Activated CD4-positive, alpha-beta T cell treated with anti-CD3 and anti-CD28 coated beads, Interleukin-2, Interleukin-4, amounts not matched to agents 100 ng/mL and 50 ng/mL, durations not matched to agents 16 hours and 8 hours (primary cell): ENCODE measurements around the gene SYNGAP1.
"Not testable (repeated sequence)": the region's sequence is repeated elsewhere in the genome, so short reads cannot be mapped to it uniquely, and the experiment has no call there.

Source experiments
- DNase-seq: peaks from one replicate; pipeline ENCODE4 v3.0.0-alpha.2; 2020; ENCODE audit warnings: low spot score

Gene SYNGAP1

GRCh38 chr6:33469661-33470060 is 49.8 kb downstream of the SYNGAP1 start:
- DNase-seq: no peak

GRCh38 chr6:33477864-33478263 is 58.0 kb downstream of the SYNGAP1 start:
- DNase-seq: no peak

DNA sequence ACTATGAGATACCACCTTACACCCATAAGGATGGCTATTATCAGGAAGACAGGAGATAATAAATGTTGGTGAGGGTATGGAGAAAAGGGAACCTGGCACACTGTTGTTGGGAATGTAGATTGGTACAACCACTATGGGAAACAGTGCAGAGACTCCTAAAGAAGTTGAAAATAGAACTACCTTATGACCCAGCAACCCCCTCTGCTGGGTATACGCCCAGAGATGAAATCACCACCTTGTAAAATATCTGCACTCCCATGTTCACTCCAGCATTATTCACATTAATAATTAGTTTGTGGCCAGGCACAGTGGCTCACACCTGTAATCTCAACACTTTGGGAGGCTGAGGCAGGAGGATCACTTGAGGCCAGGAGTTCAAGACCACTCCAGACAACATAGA is 61.3 kb downstream of the SYNGAP1 start:
- DNase-seq: no peak

GRCh38 chr6:33482620-33483019 is 62.8 kb downstream of the SYNGAP1 start:
- not testable (repeated sequence) for DNase-seq

GRCh38 chr6:33483678-33484077 is 63.8 kb downstream of the SYNGAP1 start:
- DNase-seq: no peak

- not testable (repeated sequence) for DNase-seq
Observed at GRCh38 chr6:33484673-33485262, 64.9 kb downstream of the SYNGAP1 start.

- DNase-seq: not testable (repeated sequence)
Observed at GRCh38 chr6:33485680-33486079, 65.8 kb downstream of the SYNGAP1 start.

DNA sequence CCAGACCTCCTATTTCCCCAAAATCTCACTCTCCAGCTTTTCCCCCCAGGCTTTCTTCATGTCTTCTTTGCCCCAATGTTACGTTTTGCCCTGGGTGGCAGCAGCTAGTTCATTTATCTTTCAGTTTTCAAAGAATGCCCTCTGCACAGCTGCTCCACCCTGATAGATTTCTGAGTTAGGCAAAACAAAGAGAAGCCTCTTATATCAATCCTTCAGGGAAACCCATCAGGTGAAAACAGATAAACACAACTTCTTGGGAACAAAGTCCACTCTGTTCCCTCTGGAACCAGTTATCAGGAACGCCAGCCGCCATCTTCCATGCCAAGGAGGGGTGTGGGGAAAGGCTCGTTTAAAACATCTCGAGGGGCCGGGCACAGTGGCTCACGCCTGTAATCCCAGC is 68.5 kb downstream of the SYNGAP1 start:
- DNase-seq: no peak

- DNase-seq: no peak
Observed at GRCh38 chr6:33490198-33490597, 70.3 kb downstream of the SYNGAP1 start.

DNA sequence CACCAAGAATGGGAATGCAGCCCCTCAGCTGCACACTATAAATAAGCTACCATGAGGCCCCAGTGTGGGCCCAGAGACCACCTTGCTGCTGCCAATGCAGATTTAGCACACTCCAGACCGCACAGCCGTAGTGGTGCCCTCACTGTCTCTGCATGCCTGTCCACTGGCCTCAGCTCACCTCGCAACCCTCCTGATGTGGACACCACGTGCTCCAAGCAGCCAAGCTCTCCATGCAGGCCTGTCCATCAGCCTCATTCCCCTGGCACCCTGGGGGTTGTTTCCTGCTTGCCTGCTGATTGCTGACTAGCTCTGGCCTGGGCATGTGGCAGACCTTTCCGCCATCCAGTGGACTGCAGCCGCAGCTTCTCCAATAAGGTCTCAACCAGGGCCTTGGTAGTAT is 70.8 kb downstream of the SYNGAP1 start:
- no peak for DNase-seq

DNA sequence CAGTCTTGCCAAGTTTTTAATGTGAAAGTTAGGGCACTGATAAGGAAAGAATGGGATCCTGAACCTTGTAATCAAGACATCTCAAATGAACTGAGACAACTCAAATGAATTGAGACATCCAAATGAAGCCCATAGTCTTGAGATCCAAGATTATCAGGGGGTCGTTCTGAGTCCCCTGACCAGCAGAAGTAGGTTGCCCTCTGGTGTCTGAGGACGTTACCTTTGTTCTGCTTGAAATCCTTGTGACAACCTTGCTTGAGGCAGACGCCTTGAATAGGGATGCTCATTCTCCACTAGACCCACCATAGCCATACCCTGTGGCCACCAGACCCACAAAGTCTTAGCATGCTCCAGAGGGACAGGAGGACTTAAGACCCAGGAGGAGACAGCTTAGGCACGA is 72.2 kb downstream of the SYNGAP1 start:
- DNase-seq: no peak

- DNase-seq: no peak
Observed at GRCh38 chr6:33497157-33497556, 77.3 kb downstream of the SYNGAP1 start.

DNA sequence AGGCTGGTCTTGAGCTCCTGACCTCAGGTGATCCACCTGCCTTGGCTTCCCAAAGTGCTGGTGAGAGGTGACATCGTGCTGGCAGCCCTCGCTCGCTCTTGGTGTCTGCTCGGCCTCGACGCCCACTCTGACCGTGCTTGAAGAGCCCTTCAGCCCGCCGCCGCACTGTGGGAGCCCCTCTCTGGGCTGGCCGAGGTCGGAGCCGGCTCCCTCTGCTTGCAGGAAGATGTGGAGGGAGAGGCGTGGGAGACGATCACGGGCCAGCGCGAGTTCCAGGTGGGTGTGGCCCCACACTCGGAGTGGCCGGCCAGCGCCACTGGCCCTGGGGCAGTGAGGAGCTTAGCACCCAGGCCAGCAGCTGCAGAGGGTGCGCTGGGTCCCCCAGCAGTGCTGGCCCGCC is 82.6 kb downstream of the SYNGAP1 start:
- no peak for DNase-seq

DNA sequence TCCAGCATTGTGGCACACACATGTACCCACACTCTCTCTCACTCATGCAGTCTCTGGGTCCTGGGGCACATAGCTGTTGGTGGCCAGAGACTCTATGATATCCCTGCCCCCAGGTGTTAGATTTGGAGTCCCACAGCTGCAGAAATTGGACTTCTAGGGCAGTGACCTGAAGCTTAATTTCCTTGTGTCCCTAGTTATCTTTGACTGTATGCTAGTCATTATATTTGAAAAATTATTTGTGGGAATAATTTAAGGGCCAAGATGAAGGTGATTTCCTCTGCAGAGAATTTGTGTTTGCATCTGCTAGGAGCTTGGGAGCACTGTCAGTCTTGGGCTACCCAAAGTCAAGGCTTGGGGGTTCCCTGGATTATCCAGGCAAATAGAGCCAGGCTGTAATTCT is 84.6 kb downstream of the SYNGAP1 start:
- no peak for DNase-seq
